Anterior cingulate cortex (tissue), 58 donors: ENCODE data around the gene HELLS.
"Not testable (repeated sequence)": the region's sequence is repeated elsewhere in the genome, so short reads cannot be mapped to it uniquely, and the experiment has no call there.

Source experiments
- DNase-seq, 58 donors: peaks; one replicate each; lab custom pipeline; 2025; lab: John Stamatoyannopoulos, UW

Gene HELLS

GRCh38 chr10:94602729-94603515, 57.3 kb downstream of the HELLS start:
- no peak for DNase-seq

GRCh38 chr10:94607111-94607510, 61.5 kb downstream of the HELLS start:
- DNase-seq: no peak

GRCh38 chr10:94608559-94608958, 63.0 kb downstream of the HELLS start:
- no peak for DNase-seq

- DNase-seq: no peak
These were observed 69.0 kb downstream of the HELLS start for GRCh38 chr10:94614558-94614957.

GRCh38 chr10:94617389-94617944, 71.9 kb downstream of the HELLS start:
- no peak for DNase-seq

- no peak for DNase-seq
These were observed 77.1 kb downstream of the HELLS start for GRCh38 chr10:94622666-94623205.

- DNase-seq: no peak
These were observed 78.0 kb downstream of the HELLS start for GRCh38 chr10:94623572-94623971.

- no peak for DNase-seq
These were observed 80.9 kb downstream of the HELLS start for GRCh38 chr10:94626476-94626875.

- DNase-seq: no peak
These were observed 81.9 kb downstream of the HELLS start for GRCh38 chr10:94627511-94627910.

- no peak for DNase-seq
These were observed 84.6 kb downstream of the HELLS start for GRCh38 chr10:94630017-94630688.

GRCh38 chr10:94631077-94631875, 85.7 kb downstream of the HELLS start:
- DNase-seq: no peak

GRCh38 chr10:94632954-94633353, 87.4 kb downstream of the HELLS start:
- DNase-seq: no peak

GRCh38 chr10:94638097-94638496, 92.5 kb downstream of the HELLS start:
- DNase-seq: not testable (repeated sequence)

- DNase-seq: no peak
These were observed 94.3 kb downstream of the HELLS start for GRCh38 chr10:94639902-94640301.

- DNase-seq: no peak
These were observed 95.0 kb downstream of the HELLS start for GRCh38 chr10:94640562-94640961.

- DNase-seq: no peak
These were observed 95.9 kb downstream of the HELLS start for GRCh38 chr10:94641480-94641879.

- DNase-seq: no peak
These were observed 98.8 kb downstream of the HELLS start for GRCh38 chr10:94644352-94644751.

- no peak for DNase-seq
These were observed 99.7 kb downstream of the HELLS start for GRCh38 chr10:94645285-94645684.
